Stimulated activated CD4-positive, alpha-beta T cell treated with anti-CD3 and anti-CD28 coated beads, Interleukin-12 subunit alpha, Interleukin-12 subunit beta, amount 100 ng/mL, for 48 hours (primary cell): ENCODE measurements around the gene UBAP1L.
"Not testable (repeated sequence)": the region's sequence is repeated elsewhere in the genome, so short reads cannot be mapped to it uniquely, and the experiment has no call there.

Experiments used
- DNase-seq, 3 donors: peaks; one replicate each; pipeline ENCODE4 v3.0.0-alpha.2; 2020; ENCODE audit warnings: low read depth in 2 of 3, low spot score in 1 of 3

Gene UBAP1L

GRCh38 chr15:65085207-65085753 lies 29.7 kb downstream of the UBAP1L start:
- DNase-seq = no peak

GRCh38 chr15:65084500-65085206 lies 30.3 kb downstream of the UBAP1L start:
- no peak for DNase-seq

- no peak for DNase-seq
Measured at GRCh38 chr15:65083262-65083701, 31.7 kb downstream of the UBAP1L start.

DNA sequence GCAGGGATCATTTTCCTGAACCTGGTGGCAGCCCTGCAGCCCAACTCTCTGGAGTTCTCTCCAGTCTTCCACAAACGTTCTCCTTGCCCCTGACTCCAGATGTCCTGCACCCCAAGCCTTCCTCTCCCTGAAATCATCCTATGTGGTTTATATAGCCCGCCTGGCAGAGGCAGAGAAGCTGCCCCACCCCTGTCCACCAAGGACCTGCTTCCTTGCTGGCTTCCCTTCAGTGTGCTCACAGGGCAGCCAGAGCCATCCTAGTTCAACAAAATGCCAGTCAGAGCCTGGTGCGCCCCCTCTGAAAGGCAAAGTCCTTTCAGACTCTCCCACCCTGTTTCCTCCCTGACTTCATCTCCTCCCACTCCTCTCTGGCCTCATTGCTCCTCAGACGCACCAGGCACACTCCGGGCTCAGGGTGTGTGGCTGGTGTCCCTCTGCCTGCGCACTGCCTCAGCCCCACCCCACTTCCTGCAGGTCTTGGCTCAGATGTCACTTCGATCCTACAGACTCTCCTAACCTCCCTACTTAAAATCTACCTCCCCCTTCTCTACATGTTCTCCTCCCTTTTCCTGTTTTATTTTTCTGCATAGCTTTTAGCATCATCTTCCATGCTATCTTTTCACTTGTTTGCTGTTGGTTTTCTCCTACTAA lies 32.6 kb downstream of the UBAP1L start:
- DNase-seq = no peak

GRCh38 chr15:65081758-65082157 lies 33.2 kb downstream of the UBAP1L start:
- no peak for DNase-seq

DNA sequence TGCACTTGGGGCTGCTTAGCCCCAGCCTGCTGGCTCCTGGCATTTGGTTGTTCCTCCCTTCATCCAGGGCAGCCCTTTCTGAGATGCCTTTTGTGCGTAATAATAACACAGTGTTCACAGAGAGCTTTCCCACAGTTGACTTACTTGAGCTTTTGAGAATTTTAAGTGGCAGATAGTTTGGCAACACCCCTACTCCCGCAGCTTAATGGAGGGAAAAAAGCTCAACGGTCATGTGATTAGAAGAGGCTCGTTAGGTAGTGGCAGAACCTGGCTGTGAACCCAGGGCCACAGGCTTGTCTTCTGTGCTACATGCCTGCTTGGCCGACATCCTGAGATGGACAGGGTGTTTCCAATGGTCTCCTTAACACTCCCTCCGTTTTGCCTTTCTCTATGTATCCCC lies 33.7 kb downstream of the UBAP1L start:
- DNase-seq = no peak

GRCh38 chr15:65079580-65079979 lies 35.4 kb downstream of the UBAP1L start:
- no peak for DNase-seq

DNA sequence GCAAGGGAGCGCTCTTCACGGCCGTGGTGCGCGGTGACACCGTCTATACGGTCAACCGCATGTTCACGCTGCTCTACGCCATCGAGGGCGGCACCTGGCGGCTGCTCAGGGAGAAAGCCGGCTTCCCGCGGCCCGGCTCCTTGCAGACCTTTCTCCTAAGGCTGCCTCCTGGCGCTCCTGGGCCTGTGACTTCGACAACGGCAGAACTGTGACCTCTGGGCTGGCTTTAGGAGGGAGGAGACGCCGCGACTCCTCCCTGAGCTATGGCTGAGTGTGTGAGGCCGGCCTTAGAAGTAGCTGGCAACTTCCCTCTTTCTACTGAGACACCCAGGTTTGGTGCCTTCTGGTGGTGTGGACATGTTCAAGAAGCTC lies 37.0 kb downstream of the UBAP1L start:
- peak; percentile 25 to 52 (median 35) for DNase-seq

DNA sequence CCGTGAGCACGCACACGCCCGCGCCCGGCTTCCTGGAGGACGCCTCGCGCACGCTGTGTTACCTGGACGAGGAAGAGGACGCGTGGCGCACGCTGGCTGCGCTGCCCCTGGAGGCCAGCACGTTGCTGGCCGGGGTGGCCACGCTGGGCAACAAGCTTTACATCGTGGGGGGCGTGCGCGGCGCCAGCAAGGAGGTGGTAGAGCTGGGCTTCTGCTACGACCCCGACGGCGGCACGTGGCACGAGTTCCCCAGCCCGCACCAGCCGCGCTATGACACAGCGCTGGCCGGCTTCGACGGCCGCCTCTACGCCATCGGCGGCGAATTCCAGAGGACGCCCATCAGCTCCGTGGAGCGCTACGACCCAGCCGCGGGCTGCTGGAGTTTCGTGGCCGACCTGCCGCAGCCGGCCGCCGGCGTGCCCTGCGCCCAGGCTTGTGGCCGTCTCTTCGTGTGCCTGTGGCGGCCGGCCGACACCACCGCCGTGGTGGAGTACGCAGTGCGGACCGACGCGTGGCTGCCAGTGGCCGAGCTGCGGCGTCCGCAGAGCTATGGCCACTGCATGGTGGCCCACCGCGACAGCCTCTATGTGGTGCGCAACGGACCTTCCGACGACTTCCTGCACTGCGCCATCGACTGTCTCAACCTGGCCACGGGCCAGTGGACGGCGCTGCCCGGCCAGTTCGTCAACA lies 37.6 kb downstream of the UBAP1L start:
- DNase-seq = no peak

DNA sequence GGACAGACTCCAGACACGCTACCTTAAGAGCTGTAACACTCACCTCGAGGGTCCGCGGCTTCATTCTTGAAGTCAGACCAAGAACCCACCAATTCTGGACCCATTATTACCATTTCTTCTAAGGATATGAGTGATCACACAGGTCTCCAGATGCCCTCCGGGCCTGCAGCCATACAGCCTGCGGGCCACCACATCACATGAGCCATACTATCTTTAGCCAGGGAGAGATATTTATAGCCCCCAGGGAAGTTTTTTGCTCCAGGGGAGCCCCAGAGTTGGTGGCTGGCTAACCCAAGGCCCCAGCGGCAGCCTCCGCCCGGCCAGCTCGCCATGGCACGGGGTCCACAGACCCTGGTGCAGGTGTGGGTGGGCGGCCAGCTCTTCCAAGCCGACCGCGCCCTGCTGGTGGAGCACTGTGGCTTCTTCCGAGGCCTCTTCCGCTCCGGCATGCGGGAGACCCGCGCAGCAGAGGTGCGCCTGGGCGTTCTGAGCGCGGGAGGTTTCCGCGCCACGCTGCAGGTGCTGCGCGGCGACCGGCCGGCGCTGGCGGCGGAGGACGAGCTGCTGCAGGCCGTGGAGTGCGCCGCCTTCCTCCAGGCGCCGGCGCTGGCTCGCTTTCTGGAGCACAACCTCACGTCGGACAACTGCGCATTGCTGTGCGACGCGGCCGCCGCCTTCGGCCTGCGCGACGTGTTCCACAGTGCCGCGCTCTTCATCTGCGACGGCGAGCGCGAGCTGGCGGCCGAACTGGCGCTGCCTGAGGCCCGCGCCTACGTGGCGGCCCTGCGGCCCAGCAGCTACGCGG lies 38.3 kb downstream of the UBAP1L start, which contains the start of gene KBTBD13:
Gene KBTBD13 (plus strand): TSS at position 261 of the 805 bp plus-strand sequence. CDS start 70 bp downstream, at position 331.
- no peak for DNase-seq

- not testable (repeated sequence) for DNase-seq
Measured at GRCh38 chr15:65075607-65076395, 39.2 kb downstream of the UBAP1L start.

GRCh38 chr15:65074946-65075345 lies 40.1 kb downstream of the UBAP1L start:
- DNase-seq = not testable (repeated sequence)

DNA sequence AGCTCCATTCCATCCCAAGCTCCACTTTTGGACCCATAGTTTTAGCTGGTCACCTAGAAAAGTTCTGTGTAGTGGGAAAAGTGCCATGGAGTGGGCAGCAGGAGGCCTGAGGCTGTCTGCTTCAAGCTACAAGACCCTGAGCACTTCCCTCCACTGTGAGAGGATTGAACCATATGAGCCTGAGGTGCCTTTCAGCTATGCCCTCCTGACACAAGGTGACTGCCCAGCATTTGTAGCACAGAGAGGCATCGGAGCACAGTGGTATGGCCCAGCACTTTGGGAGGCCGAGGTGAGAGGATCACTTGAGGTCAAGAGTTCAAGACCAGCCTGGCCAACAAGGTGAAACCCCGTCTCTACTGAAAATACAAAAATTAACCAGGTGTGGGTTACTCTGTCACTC lies 42.4 kb downstream of the UBAP1L start:
- no peak for DNase-seq

DNA sequence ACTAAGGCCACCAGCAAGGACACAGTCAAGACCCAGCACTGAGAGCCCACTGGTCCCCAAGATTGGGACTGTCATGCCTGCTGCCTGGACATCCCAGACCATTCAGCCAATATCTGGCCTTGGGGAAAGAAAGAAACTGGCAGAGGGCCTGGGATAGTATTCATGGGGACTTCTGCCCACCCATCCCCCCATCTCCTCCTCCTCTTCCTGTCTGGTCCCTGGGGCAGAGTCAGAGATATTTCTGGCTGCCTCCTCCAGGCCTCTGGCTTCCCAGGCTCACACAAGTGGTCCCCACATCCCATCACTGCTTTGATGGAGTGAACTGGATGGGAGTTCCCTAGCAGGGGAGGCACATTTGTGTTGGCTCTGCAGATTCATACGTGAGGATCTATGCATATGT lies 43.0 kb downstream of the UBAP1L start:
- no peak for DNase-seq

GRCh38 chr15:65071381-65071811 lies 43.6 kb downstream of the UBAP1L start:
- no peak for DNase-seq

GRCh38 chr15:65069779-65070546 lies 45.0 kb downstream of the UBAP1L start:
- DNase-seq = no peak

GRCh38 chr15:65069179-65069578 lies 45.8 kb downstream of the UBAP1L start:
- no peak for DNase-seq

DNA sequence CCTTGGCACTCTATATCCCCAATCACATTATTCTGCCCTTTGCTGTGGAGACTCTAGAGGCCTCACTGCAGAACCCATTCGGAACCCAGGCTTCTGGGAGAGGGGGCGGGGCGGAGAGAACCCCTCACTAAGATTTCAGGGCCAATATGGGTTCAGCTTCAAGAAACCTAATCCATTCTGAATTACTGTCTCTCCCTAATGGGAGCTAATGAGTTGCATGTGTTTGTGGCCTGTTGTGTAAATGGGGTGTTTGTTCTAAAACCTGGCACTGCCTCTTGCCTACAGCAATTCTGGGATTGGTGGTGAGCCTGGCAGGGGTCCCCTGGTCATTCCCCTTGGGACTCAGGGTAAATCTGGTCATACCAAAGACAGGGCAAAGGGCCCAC lies 46.6 kb downstream of the UBAP1L start:
- DNase-seq = no peak

DNA sequence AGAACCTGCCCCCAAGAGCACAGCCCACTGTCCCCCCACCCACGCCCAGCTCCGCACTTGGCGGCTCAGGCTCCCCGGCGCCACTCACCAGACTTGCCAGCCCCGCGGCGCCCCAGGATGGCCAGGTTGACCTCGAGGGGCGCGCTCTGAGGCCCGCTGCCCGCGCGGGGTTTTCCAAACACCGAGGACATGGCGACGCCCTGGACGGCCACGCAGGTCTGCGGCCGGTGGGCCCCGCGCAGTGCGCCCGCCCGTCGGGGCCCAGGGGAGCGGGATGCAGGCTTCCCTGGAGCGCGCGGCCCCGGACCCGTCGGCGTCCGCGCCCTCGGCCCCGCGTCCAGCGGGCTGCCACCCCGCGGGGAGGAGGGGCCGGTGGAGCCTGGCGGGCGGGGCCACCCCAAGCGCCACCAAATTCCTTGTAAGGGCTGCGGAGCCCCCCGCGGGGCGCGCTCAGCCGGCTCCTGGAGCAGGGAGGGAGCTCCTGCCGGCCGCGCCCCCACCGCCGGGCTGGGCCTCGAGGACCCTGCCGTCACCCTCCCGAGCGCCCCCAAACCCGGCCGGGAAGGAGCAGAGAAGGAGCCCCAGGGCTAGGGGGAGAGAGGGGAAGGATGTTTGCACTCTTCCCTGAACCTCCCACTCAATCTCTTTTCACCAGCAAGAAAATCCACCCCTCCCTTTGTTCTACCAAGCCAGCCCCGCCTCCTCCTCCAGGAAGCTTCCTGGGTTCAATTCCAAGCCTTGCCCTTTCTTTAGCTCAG lies 47.2 kb downstream of the UBAP1L start, which contains the start of gene RASL12:
Gene RASL12 (minus strand): TSS at position 347 of the 758 bp plus-strand sequence. CDS start 156 bp downstream, at position 191.
- no peak for DNase-seq
